B cell (primary cell): ENCODE results near the gene RPS8. TPM values are rescaled to one million over a fixed set of nuclear protein-coding genes. Genes with fewer than 3 reads are reported as not detected.

ENCODE experiments used
- ATAC-seq: fragments of 200-7000 bp; cut with Tn5 transposase; one replicate; pipeline ENCODE4 v1.10.0; 2021; ENCODE audit warnings: low read depth, mild to moderate bottlenecking, moderate number of reproducible peaks, moderate library complexity
- CTCF ChIA-PET: fragments of 350-600 bp; sonication (Branson Sonifier 250); formaldehyde crosslinking; loops from one replicate; lab custom pipeline; 2021; ENCODE audit warnings: antibody characterized with exemption, inconsistent platforms; lab: Charles Lee
- POLR2A ChIA-PET: fragments of 350-600 bp; sonication (Branson Sonifier 250); formaldehyde crosslinking; loops from one replicate; lab custom pipeline; 2021; ENCODE audit warnings: antibody characterized with exemption; lab: Charles Lee
- DNase-seq: peaks from one replicate; pipeline ENCODE4 v3.0.0; 2013
- H2AFZ ChIP-seq: 2 replicates; pipeline ENCODE4 v1.6.1; 2012; ENCODE audit warnings: mild to moderate bottlenecking, low read depth, low read length; ENCODE audit not compliant: insufficient read depth, poor library complexity, severe bottlenecking
- H3K27ac ChIP-seq, 2 donors: 1 replicate in 1 of 2; 2 replicates in 1 of 2; pipeline ENCODE4 v1.5.1; 2012 to 2013; ENCODE audit warnings: low read length in 2 of 2, mild to moderate bottlenecking in 2 of 2, moderate library complexity in 1 of 2
- H3K27me3 ChIP-seq, 4 experiments: fragments of 200-600 bp in 1 of 4; sonication (generic) in 1 of 4; replicated peaks in 1 of 4; 1 replicate in 2 of 4; 2 replicates in 2 of 4; pipeline versions ENCODE4 v1.6.1 to v1.7.0; 2013 to 2016; ENCODE audit warnings: low read length in 3 of 4, mild to moderate bottlenecking in 2 of 4, mixed read lengths in 1 of 4, moderate library complexity in 1 of 4; ENCODE audit not compliant: insufficient read depth in 4 of 4, control insufficient read depth in 3 of 4; ENCODE audit errors: control extremely low read depth in 1 of 4
- H3K36me3 ChIP-seq, 2 experiments: replicated peaks in 1 of 2; 1 replicate in 1 of 2; 2 replicates in 1 of 2; pipeline versions ENCODE4 v1.6.1 to v1.7.1; 2013; ENCODE audit warnings: low read length in 1 of 2; ENCODE audit not compliant: insufficient read depth in 2 of 2, control insufficient read depth in 1 of 2; ENCODE audit errors: control extremely low read depth in 1 of 2, extremely low read depth in 1 of 2
- H3K4me1 ChIP-seq, 2 donors: fragments of 200-600 bp in 1 of 2; sonication (generic) in 1 of 2; 1 replicate in 1 of 2; 2 replicates in 1 of 2; pipeline versions ENCODE4 v1.5.1 to v1.6.1; 2013 to 2017; ENCODE audit warnings: low read length in 2 of 2; ENCODE audit not compliant: control insufficient read depth in 2 of 2, insufficient read depth in 2 of 2
- H3K4me2 ChIP-seq: replicated peaks from 2 replicates; pipeline ENCODE3; 2012; ENCODE audit warnings: mild to moderate bottlenecking, low read depth, low read length; ENCODE audit not compliant: poor library complexity, severe bottlenecking
- H3K4me3 ChIP-seq, 5 experiments: fragments of 200-600 bp in 1 of 5; sonication (generic) in 1 of 5; 1 replicate in 3 of 5; 2 replicates in 2 of 5; pipeline versions ENCODE4 v1.5.1 to v1.7.0; 2011 to 2016; ENCODE audit warnings: low read length in 4 of 5, mild to moderate bottlenecking in 4 of 5, low read depth in 2 of 5, control low read depth in 1 of 5, moderate library complexity in 1 of 5; ENCODE audit not compliant: insufficient read depth in 1 of 5; ENCODE audit errors: control extremely low read depth in 1 of 5, extremely low read depth in 1 of 5
- H3K79me2 ChIP-seq: fragments of 200-600 bp; sonication (generic); one replicate; pipeline ENCODE4 v1.6.0; 2016; ENCODE audit warnings: low read length; ENCODE audit not compliant: control insufficient read depth, insufficient read depth
- H3K9ac ChIP-seq: fragments of 200-600 bp; sonication (generic); 2 replicates; pipeline ENCODE4 v1.6.1; 2017; ENCODE audit warnings: mild to moderate bottlenecking, low read length, moderate library complexity
- H3K9me3 ChIP-seq, 3 donors: one replicate each; pipeline versions ENCODE4 v1.6.1 to v1.7.1; 2013; ENCODE audit warnings: low read length in 2 of 3; ENCODE audit not compliant: control insufficient read depth in 2 of 3, insufficient read depth in 1 of 3; ENCODE audit errors: control extremely low read depth in 1 of 3
- H4K20me1 ChIP-seq: 2 replicates; pipeline ENCODE4 v1.6.0; 2012; ENCODE audit warnings: mild to moderate bottlenecking, low read length; ENCODE audit not compliant: insufficient read depth, control insufficient read depth, poor library complexity, severe bottlenecking
- H3K27ac Mint-ChIP-seq: one replicate; pipeline ENCODE4 v1.8.0; 2021; ENCODE audit warnings: mixed read lengths
- H3K27me3 Mint-ChIP-seq: one replicate; pipeline ENCODE4 v1.8.0; 2021; ENCODE audit warnings: mixed read lengths
- H3K4me1 Mint-ChIP-seq: one replicate; pipeline ENCODE4 v1.8.0; 2021; ENCODE audit warnings: mixed read lengths
- H3K4me3 Mint-ChIP-seq: one replicate; pipeline ENCODE4 v1.8.0; 2021; ENCODE audit warnings: mixed read lengths
- H3K9me3 Mint-ChIP-seq: one replicate; pipeline ENCODE4 v1.8.0; 2022; ENCODE audit warnings: mixed read lengths; ENCODE audit not compliant: insufficient read depth
- EZH2 ChIP-seq: IDR thresholded peaks from 2 replicates; pipeline ENCODE4 v1.6.1; 2012; ENCODE audit warnings: borderline replicate concordance, low read depth, mild to moderate bottlenecking, moderate library complexity, low read length; ENCODE audit not compliant: insufficient read depth, poor library complexity, severe bottlenecking
- WGBS: methylation state at CpG from one replicate; pipeline ENCODE4 v1.1.5; 2013; ENCODE audit warnings: missing lambda C conversion rate; ENCODE audit not compliant: insufficient coverage; 5-methylcytosine and 5-hydroxymethylcytosine counted together
- intact Hi-C: fragments of 100-400 bp; cut with micrococcal nuclease; formaldehyde crosslinking; loops from one replicate; pipeline ENCODE4 v1.10.0; 2022
- polyA plus RNA-seq: library from polyadenylated mRNA; depleted of rRNA; stranded (reverse); fragments of >200 nt; gene quantifications from 2 replicates; pipeline ENCODE4 v1.2.3, GENCODE V29; 2012
- total RNA-seq, 2 donors: library from RNA; stranded (reverse); fragments of 120-200 nt in 1 of 2; gene quantifications; 1 replicate in 1 of 2; 2 replicates in 1 of 2; pipeline versions ENCODE4 v1.2.3 to v1.2.4, GENCODE V29; 2013 to 2022
- TF ChIP-seq, protein P1 (sequence below): fragments of 200-600 bp; IDR thresholded peaks from one replicate; pipeline ENCODE4 v1.8.0; 2022; ENCODE audit warnings: antibody characterized with exemption, mild to moderate bottlenecking

The RPS8 gene
- total and polyA plus RNA-seq, 2 donors (not counting 1 experiment from before 2014, with no cell fraction given), result 2,525 to 4,047 TPM

DNA sequence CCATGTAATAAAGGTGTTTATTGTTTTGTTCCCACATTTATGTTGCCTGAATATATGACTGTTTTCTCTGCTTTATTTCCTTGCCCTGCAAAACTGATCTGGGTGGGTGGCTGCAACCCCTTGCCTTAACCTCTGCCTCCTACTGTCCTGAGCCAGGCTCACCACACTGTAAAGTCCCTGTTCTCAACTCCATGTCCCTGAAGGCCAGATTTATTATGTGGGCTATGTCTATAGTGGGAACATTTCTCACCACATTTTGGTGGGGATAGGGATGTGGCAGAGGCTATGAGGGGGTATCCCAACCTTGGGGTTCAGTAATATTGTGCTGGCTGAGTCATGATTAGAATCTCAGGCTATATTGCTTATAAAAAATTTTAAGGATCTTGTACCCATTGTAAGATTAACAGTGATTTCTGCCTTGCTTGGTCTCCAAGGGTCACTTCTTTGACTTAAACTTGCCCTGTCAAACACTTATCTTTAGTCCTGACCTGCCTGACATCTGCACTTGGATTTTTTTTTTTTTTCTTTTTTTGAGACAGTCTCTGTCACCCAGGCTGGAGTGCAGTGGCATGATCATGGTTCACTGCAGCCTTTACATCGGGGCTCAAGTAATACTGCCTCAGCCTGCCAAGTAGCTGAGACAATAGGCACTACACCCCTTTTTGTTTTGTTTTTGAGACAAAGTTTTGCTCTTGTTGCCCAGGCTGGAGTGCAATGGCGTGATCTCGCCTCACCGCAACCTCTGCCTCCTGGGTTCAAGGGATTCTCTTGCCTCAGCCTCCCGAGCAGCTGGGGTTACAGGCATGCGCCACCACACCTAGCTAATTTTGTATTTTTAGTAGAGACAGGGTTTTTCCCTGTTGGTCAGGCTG lies 3.6 kb downstream of the RPS8 start:
- Histone ChIP-seq H3K9ac (no peak overlapping the region), H3K27ac (no peak overlapping the region), H3K36me3 (peaks cover 0 to 54% of the 10 kb centered on the region in 2 experiments), H2AFZ (no peak overlapping the region), H3K9me3 (no peaks in the 10 kb centered on the region), H3K4me1 (peaks cover 22 to 37% of the 10 kb centered on the region in 2 donors), H3K27me3 (no peaks in the 10 kb centered on the region), H3K79me2 (peaks cover 5% of the 10 kb centered on the region), H3K4me3 (no peak overlapping the region), H3K4me2 (no peak overlapping the region), H4K20me1 (peaks cover 39% of the 10 kb centered on the region)
- Mint-ChIP-seq H3K4me1 (peaks cover 46% of the 10 kb centered on the region), H3K27ac (no peak overlapping the region), H3K9me3 (no peaks in the 10 kb centered on the region), H3K27me3 (no peaks in the 10 kb centered on the region), H3K4me3 (no peak overlapping the region)
- ATAC-seq (no peak), DNase-seq (no peak)
- ChIA-PET POLR2A (interaction anchor here (0.9 kb wide), 1 partner anchor 14 kb away, joined by 3 read pairs; no protein-coding TSS in a partner anchor), CTCF (interaction anchor here (0.8 kb wide), 1 partner anchor 48 kb away, joined by 3 read pairs; the partner anchor contains the start of gene RNU5D-1)
- intact Hi-C loops, result loop anchor here (5.0 kb wide), 1 partner anchor 233 kb away; the partner anchor contains the start of genes HECTD3 and UROD
- 80% methylated on average over 2 of the region's 6 CpGs for WGBS
- TF ChIP-seq EZH2, result no peak
- TF ChIP-seq, protein P1, sequence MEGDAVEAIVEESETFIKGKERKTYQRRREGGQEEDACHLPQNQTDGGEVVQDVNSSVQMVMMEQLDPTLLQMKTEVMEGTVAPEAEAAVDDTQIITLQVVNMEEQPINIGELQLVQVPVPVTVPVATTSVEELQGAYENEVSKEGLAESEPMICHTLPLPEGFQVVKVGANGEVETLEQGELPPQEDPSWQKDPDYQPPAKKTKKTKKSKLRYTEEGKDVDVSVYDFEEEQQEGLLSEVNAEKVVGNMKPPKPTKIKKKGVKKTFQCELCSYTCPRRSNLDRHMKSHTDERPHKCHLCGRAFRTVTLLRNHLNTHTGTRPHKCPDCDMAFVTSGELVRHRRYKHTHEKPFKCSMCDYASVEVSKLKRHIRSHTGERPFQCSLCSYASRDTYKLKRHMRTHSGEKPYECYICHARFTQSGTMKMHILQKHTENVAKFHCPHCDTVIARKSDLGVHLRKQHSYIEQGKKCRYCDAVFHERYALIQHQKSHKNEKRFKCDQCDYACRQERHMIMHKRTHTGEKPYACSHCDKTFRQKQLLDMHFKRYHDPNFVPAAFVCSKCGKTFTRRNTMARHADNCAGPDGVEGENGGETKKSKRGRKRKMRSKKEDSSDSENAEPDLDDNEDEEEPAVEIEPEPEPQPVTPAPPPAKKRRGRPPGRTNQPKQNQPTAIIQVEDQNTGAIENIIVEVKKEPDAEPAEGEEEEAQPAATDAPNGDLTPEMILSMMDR, result no peak
